Breast epithelium (tissue), 3 donors: ENCODE measurements around the gene DGKI.

Source experiments
- POLR2A ChIP-seq: fragments of 450-650 bp; IDR thresholded peaks from one replicate; pipeline ENCODE4 v1.6.1; 2016; ENCODE audit warnings: antibody characterized with exemption, mild to moderate bottlenecking, moderate library complexity
- POLR2AphosphoS5 ChIP-seq, 3 donors: sonication (generic); formaldehyde crosslinking; IDR thresholded peaks; one replicate each; pipeline ENCODE4 v1.6.1; 2017; ENCODE audit warnings: antibody characterized with exemption in 3 of 3
- TF ChIP-seq, protein P1 (sequence below), 3 donors: fragments of 450-650 bp; IDR thresholded peaks; one replicate each; pipeline ENCODE4 v1.5.1; 2016 to 2017; ENCODE audit warnings: antibody characterized with exemption in 3 of 3, mild to moderate bottlenecking in 3 of 3, moderate library complexity in 3 of 3

DNA sequence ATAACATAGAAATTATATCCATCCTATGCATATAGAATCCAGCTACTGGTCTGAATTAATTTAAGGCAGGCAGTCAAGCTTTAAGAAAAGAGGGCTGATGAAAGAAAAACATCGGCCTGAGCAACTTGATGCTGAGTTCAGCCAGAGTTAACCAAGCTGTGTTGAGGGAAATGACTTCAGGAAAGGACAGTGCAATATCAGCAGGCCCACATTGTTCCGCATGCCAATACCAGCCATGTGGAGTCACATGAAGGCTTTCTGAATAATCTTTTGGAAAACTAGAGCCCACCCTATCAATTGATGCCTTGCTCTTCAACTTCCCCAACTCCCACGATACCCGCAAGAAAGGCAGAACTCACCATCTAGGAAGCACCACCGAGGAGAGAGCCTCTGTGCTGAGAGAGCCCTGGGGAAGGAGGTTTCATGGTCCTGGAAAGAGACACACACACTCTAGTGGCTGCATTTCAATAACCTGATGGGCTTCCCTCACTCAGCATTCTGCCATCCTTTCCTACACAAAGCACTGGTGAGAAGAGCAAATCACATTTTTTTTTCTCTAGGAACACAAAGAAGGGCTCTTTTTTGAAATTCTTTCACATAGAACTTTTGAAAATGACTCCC lies 377.5 kb downstream of the DGKI start:
- TF ChIP-seq, protein P1, sequence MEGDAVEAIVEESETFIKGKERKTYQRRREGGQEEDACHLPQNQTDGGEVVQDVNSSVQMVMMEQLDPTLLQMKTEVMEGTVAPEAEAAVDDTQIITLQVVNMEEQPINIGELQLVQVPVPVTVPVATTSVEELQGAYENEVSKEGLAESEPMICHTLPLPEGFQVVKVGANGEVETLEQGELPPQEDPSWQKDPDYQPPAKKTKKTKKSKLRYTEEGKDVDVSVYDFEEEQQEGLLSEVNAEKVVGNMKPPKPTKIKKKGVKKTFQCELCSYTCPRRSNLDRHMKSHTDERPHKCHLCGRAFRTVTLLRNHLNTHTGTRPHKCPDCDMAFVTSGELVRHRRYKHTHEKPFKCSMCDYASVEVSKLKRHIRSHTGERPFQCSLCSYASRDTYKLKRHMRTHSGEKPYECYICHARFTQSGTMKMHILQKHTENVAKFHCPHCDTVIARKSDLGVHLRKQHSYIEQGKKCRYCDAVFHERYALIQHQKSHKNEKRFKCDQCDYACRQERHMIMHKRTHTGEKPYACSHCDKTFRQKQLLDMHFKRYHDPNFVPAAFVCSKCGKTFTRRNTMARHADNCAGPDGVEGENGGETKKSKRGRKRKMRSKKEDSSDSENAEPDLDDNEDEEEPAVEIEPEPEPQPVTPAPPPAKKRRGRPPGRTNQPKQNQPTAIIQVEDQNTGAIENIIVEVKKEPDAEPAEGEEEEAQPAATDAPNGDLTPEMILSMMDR (IDR thresholded peaks at IDR 0.05): no peak
- TF ChIP-seq POLR2A (no peak), POLR2AphosphoS5 (IDR thresholded peaks at IDR 0.05) (peak in 1 of 3 donors; percentile 27)
